ENCODE results near the gene DHX35.

DHX35 gene

GRCh38 chr20:38999965-39000910, 38.1 kb downstream of the DHX35 start:
- no peak overlapping the region for H3K4me3 ChIP-seq (ENCODE audit: low read length)
- no peak for TF ChIP-seq ZNF274 (IDR thresholded peaks at IDR 0.05; ENCODE audit: low read depth, low read length)

- TF ChIP-seq ZNF274 (IDR thresholded peaks at IDR 0.05; ENCODE audit: low read depth, low read length): no peak
- no peak overlapping the region for H3K4me3 ChIP-seq (ENCODE audit: low read length)
Measured at GRCh38 chr20:39004508-39004907, 42.4 kb downstream of the DHX35 start.

GRCh38 chr20:39009348-39009747, 47.2 kb downstream of the DHX35 start:
- TF ChIP-seq ZNF274 (IDR thresholded peaks at IDR 0.05; ENCODE audit: low read depth, low read length): no peak
- H3K4me3 ChIP-seq (ENCODE audit: low read length): no peak overlapping the region

GRCh38 chr20:39010496-39010895, 48.4 kb downstream of the DHX35 start:
- H3K4me3 ChIP-seq (ENCODE audit: low read length): no peak overlapping the region
- no peak for TF ChIP-seq ZNF274 (IDR thresholded peaks at IDR 0.05; ENCODE audit: low read depth, low read length)

- no peak overlapping the region for H3K4me3 ChIP-seq (ENCODE audit: low read length)
- no peak for TF ChIP-seq ZNF274 (IDR thresholded peaks at IDR 0.05; ENCODE audit: low read depth, low read length)
Measured at GRCh38 chr20:39013662-39014109, 51.5 kb downstream of the DHX35 start.

- no peak overlapping the region for H3K4me3 ChIP-seq (ENCODE audit: low read length)
- no peak for TF ChIP-seq ZNF274 (IDR thresholded peaks at IDR 0.05; ENCODE audit: low read depth, low read length)
Measured at GRCh38 chr20:39016041-39016440, 53.9 kb downstream of the DHX35 start.

GRCh38 chr20:39016506-39016905, 54.4 kb downstream of the DHX35 start:
- no peak overlapping the region for H3K4me3 ChIP-seq (ENCODE audit: low read length)
- TF ChIP-seq ZNF274 (IDR thresholded peaks at IDR 0.05; ENCODE audit: low read depth, low read length): no peak

- TF ChIP-seq ZNF274 (IDR thresholded peaks at IDR 0.05; ENCODE audit: low read depth, low read length): no peak
- no peak overlapping the region for H3K4me3 ChIP-seq (ENCODE audit: low read length)
Measured at GRCh38 chr20:39019027-39019426, 56.9 kb downstream of the DHX35 start.

GRCh38 chr20:39019805-39020325, 57.7 kb downstream of the DHX35 start:
- H3K4me3 ChIP-seq (ENCODE audit: low read length): no peak overlapping the region
- TF ChIP-seq ZNF274 (IDR thresholded peaks at IDR 0.05; ENCODE audit: low read depth, low read length): no peak

- H3K4me3 ChIP-seq (ENCODE audit: low read length): no peak overlapping the region
- TF ChIP-seq ZNF274 (IDR thresholded peaks at IDR 0.05; ENCODE audit: low read depth, low read length): no peak
Measured at GRCh38 chr20:39021748-39022147, 59.6 kb downstream of the DHX35 start.

GRCh38 chr20:39025883-39026282, 63.7 kb downstream of the DHX35 start:
- no peak overlapping the region for H3K4me3 ChIP-seq (ENCODE audit: low read length)
- TF ChIP-seq ZNF274 (IDR thresholded peaks at IDR 0.05; ENCODE audit: low read depth, low read length): no peak

- H3K4me3 ChIP-seq (ENCODE audit: low read length): no peak overlapping the region
- TF ChIP-seq ZNF274 (IDR thresholded peaks at IDR 0.05; ENCODE audit: low read depth, low read length): no peak
Measured at GRCh38 chr20:39029364-39029763, 67.2 kb downstream of the DHX35 start.

GRCh38 chr20:39032997-39033396, 70.9 kb downstream of the DHX35 start:
- TF ChIP-seq ZNF274 (IDR thresholded peaks at IDR 0.05; ENCODE audit: low read depth, low read length): no peak
- H3K4me3 ChIP-seq (ENCODE audit: low read length): no peak overlapping the region

GRCh38 chr20:39036011-39036410, 73.9 kb downstream of the DHX35 start:
- no peak overlapping the region for H3K4me3 ChIP-seq (ENCODE audit: low read length)
- TF ChIP-seq ZNF274 (IDR thresholded peaks at IDR 0.05; ENCODE audit: low read depth, low read length): no peak

- H3K4me3 ChIP-seq (ENCODE audit: low read length): no peak overlapping the region
- TF ChIP-seq ZNF274 (IDR thresholded peaks at IDR 0.05; ENCODE audit: low read depth, low read length): no peak
Measured at GRCh38 chr20:39036851-39037250, 74.7 kb downstream of the DHX35 start.
